HL-60 (cell line): Measurements from ENCODE around the gene GANAB.

Experiments used
- DNase-seq, 2 experiments: peaks; one replicate each; pipeline ENCODE4 v3.0.0-alpha.2; 2010 to 2020; ENCODE audit warnings: low read depth in 1 of 2, low spot score in 1 of 2
- H3K27ac ChIP-seq: fragments of 250-450 bp; sonication (Bioruptor Pico); replicated peaks from 2 replicates; pipeline ENCODE4 v1.5.1; 2020; ENCODE audit warnings: mild to moderate bottlenecking, moderate library complexity
- H3K27me3 ChIP-seq: fragments of 250-450 bp; sonication (Bioruptor Pico); 2 replicates; pipeline ENCODE4 v1.5.1; 2021; ENCODE audit warnings: mild to moderate bottlenecking, moderate library complexity; ENCODE audit not compliant: insufficient read depth, poor library complexity, severe bottlenecking
- H3K4me3 ChIP-seq: replicated peaks from 2 replicates; pipeline ENCODE4 v1.5.1; 2011; ENCODE audit warnings: mild to moderate bottlenecking, control low read depth, low read length; ENCODE audit not compliant: insufficient read depth
- GABPA ChIP-seq: IDR thresholded peaks from 2 replicates; pipeline ENCODE4 v1.6.1; 2012; ENCODE audit warnings: low read depth
- POLR2AphosphoS5 ChIP-seq: IDR thresholded peaks from 2 replicates; pipeline ENCODE4 v1.6.1; 2012; ENCODE audit warnings: low read depth
- SPI1 ChIP-seq: IDR thresholded peaks from 2 replicates; pipeline ENCODE4 v1.6.1; 2012; ENCODE audit warnings: low read depth, mild to moderate bottlenecking, borderline replicate concordance
- TF ChIP-seq, protein P1 (sequence below): IDR thresholded peaks from one replicate; pipeline ENCODE4 v1.5.1; 2011; ENCODE audit warnings: low read length, control low read depth, inconsistent platforms; ENCODE audit not compliant: insufficient read depth
- TF ChIP-seq, protein P2 (sequence below): IDR thresholded peaks from 2 replicates; pipeline ENCODE4 v1.6.1; 2012; ENCODE audit warnings: low read depth; ENCODE audit not compliant: insufficient replicate concordance

The GANAB gene

DNA sequence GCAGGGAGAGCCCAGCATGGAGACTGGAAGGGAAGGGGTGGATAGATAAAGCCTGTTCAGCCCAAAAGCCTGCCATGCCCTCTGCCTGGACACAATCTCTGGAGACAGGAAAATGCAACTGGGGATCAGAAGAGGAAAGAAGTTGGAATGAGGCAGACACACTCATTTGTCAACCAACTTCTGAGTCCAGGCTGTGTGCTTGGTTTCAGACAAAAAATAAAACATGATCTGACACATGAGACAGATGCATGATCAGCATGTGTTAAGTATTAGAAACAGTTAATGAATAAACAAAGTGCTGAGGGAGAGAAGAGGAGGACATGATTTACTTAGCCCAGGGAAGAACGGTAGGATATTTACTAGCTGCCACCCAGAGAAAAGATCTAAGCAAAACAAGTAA lies 42.1 kb upstream of the GANAB start:
- TF ChIP-seq, protein P1, sequence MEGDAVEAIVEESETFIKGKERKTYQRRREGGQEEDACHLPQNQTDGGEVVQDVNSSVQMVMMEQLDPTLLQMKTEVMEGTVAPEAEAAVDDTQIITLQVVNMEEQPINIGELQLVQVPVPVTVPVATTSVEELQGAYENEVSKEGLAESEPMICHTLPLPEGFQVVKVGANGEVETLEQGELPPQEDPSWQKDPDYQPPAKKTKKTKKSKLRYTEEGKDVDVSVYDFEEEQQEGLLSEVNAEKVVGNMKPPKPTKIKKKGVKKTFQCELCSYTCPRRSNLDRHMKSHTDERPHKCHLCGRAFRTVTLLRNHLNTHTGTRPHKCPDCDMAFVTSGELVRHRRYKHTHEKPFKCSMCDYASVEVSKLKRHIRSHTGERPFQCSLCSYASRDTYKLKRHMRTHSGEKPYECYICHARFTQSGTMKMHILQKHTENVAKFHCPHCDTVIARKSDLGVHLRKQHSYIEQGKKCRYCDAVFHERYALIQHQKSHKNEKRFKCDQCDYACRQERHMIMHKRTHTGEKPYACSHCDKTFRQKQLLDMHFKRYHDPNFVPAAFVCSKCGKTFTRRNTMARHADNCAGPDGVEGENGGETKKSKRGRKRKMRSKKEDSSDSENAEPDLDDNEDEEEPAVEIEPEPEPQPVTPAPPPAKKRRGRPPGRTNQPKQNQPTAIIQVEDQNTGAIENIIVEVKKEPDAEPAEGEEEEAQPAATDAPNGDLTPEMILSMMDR: no peak
- TF ChIP-seq, protein P2, sequence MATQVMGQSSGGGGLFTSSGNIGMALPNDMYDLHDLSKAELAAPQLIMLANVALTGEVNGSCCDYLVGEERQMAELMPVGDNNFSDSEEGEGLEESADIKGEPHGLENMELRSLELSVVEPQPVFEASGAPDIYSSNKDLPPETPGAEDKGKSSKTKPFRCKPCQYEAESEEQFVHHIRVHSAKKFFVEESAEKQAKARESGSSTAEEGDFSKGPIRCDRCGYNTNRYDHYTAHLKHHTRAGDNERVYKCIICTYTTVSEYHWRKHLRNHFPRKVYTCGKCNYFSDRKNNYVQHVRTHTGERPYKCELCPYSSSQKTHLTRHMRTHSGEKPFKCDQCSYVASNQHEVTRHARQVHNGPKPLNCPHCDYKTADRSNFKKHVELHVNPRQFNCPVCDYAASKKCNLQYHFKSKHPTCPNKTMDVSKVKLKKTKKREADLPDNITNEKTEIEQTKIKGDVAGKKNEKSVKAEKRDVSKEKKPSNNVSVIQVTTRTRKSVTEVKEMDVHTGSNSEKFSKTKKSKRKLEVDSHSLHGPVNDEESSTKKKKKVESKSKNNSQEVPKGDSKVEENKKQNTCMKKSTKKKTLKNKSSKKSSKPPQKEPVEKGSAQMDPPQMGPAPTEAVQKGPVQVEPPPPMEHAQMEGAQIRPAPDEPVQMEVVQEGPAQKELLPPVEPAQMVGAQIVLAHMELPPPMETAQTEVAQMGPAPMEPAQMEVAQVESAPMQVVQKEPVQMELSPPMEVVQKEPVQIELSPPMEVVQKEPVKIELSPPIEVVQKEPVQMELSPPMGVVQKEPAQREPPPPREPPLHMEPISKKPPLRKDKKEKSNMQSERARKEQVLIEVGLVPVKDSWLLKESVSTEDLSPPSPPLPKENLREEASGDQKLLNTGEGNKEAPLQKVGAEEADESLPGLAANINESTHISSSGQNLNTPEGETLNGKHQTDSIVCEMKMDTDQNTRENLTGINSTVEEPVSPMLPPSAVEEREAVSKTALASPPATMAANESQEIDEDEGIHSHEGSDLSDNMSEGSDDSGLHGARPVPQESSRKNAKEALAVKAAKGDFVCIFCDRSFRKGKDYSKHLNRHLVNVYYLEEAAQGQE: no peak
- TF ChIP-seq GABPA (no peak), POLR2AphosphoS5 (no peak), SPI1 (no peak)
- no peak overlapping the region for H3K27ac ChIP-seq
- DNase-seq: no peak
- H3K4me3 ChIP-seq: no peak overlapping the region
- no peaks in the 10 kb centered on the region for H3K27me3 ChIP-seq

DNA sequence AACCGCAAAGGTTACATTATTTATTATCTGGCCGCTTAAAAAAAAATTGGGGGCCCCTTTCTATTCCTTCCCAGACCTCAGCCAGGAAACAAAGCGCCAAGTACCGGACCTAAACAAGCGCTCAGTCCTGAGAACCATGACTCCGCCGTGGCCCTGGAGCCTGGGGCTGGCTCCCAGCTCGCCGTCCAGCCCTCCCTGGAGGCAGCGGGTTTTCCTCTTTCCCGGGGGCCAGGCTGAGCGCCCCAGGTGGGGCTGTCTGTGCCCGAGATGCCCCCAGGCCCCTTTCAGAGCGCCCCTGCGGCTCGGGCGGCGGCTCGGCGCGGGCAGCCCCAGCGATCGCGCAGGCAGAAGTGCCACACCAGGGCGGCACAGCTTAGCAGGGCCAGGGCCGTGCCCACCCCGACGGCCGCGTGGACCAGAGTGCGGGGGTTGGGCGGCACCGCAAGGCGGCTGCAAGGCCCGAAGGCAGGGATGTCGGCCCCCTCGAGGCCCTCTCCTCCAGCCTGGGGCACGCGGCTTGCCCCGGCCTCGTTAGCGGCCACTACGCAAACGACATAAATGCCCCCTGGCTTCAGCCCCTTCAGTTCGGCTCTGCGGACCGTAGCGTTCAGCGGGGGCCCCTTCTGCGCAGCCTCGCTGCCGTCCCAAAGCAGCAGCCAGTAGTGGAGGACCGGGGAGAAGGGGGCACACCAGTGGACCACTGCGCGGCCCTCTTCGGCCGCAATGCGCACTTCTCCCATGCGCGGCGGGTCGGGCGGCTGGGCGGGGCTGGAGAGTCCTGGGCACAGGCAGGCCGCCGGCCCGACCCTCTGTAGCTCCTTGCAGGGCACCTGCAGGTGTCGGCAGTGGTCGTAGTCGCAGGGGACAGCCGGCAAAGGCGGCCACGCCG lies 41.3 kb upstream of the GANAB start:
- H3K27me3 ChIP-seq: no peaks in the 10 kb centered on the region
- no peak overlapping the region for H3K27ac ChIP-seq
- no peak overlapping the region for H3K4me3 ChIP-seq
- TF ChIP-seq POLR2AphosphoS5: no peak
- TF ChIP-seq, protein P2: no peak
- TF ChIP-seq GABPA: no peak
- TF ChIP-seq SPI1: no peak
- TF ChIP-seq, protein P1: no peak
- no peak for DNase-seq

DNA sequence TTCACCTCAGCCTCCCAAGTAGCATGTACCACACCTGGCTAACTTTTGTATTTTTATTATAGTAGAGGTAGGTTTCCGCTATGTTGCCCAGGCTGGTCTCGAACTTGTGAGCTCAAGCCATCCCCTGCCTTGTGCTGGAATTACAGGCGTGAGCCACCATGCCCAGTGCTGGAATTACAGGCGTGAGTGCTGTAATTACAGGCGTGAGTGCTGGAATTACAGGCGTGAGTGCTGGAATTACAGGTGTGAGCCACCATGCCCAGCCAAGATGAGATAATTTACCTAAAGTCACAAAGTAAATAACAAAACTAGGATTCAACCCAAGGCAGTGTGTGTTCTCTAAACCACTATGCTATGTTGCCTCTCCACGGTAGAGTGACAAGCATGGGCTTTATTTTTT lies 36.1 kb upstream of the GANAB start:
- H3K4me3 ChIP-seq: no peak overlapping the region
- DNase-seq: no peak
- no peak overlapping the region for H3K27ac ChIP-seq
- no peaks in the 10 kb centered on the region for H3K27me3 ChIP-seq
- TF ChIP-seq POLR2AphosphoS5: no peak
- TF ChIP-seq, protein P2: no peak
